Measurements from ENCODE around the gene CCM2.

DNA sequence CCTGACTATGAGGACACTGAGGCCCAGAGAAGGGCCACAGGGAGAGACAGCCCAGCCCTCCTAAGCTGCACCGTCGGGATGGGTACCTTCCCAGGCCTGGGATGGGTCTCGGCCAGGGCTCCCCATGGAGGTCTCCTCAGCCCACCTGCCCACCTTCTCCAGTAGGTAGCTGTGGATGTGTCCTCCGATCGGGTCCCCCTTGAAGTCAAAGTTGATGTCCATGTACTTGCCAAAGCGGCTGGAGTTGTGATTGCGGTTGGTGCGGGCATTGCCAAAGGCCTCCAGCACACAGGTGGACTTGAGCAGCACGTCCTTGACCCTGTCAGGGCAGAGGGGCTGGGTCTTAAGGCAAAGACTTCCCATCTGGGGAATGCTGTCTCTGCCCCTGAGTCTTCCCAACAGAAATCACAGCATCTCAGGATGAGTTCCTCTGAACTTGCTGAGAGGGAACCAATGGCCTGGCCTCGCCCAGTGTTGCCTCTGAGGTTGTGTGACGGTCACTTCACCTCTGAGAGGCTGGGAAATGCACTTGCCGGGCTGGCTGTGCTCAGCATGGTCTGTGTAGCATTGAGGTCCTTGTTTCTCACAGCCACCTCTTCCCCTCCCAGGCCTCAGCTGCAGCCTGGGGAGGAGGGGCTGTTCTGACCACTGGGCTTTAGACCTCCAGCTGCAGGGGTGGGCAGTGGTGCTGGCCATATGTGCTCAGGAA lies 24.5 kb upstream of the CCM2 start:
- TF ChIP-seq, protein P1, sequence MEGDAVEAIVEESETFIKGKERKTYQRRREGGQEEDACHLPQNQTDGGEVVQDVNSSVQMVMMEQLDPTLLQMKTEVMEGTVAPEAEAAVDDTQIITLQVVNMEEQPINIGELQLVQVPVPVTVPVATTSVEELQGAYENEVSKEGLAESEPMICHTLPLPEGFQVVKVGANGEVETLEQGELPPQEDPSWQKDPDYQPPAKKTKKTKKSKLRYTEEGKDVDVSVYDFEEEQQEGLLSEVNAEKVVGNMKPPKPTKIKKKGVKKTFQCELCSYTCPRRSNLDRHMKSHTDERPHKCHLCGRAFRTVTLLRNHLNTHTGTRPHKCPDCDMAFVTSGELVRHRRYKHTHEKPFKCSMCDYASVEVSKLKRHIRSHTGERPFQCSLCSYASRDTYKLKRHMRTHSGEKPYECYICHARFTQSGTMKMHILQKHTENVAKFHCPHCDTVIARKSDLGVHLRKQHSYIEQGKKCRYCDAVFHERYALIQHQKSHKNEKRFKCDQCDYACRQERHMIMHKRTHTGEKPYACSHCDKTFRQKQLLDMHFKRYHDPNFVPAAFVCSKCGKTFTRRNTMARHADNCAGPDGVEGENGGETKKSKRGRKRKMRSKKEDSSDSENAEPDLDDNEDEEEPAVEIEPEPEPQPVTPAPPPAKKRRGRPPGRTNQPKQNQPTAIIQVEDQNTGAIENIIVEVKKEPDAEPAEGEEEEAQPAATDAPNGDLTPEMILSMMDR (IDR thresholded peaks at IDR 0.05) = no peak
- TF ChIP-seq POLR2A (IDR thresholded peaks at IDR 0.05) = no peak

Measured in ovary (tissue), 3 donors.